HCEC 1CT (cell line): Measurements from ENCODE around the gene RUFY2.
A peak's percentile ranks its signal among the peaks of the same experiment; 100 is the strongest.

Experiments used
- DNase-seq: peaks from one replicate; pipeline ENCODE4 v3.0.0-alpha.2; 2017

The RUFY2 gene

GRCh38 chr10:68364101-68364886 lies 42.8 kb downstream of the RUFY2 start:
- no peak for DNase-seq

GRCh38 chr10:68362590-68362989 lies 44.5 kb downstream of the RUFY2 start:
- DNase-seq: no peak

- no peak for DNase-seq
Observed at GRCh38 chr10:68359189-68359588, 47.9 kb downstream of the RUFY2 start.

DNA sequence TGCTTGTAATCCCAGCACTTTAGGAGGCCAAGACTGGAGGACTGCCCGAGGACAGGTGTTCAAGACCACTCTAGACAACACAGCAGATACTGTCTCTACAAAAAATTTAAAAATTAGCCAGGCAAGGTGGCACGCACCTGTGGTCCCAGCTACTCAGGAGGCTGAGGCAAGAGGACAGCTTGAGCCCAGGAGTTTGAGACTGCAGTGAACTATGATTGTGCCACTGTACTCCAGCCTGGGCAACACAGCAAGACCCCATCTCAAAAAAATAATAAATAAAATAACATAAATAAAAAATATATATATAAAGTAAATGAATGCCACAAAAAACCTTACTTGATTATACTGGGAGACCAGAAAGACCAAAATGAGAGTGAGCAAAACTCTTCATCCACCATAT lies 53.5 kb downstream of the RUFY2 start:
- DNase-seq: no peak

DNA sequence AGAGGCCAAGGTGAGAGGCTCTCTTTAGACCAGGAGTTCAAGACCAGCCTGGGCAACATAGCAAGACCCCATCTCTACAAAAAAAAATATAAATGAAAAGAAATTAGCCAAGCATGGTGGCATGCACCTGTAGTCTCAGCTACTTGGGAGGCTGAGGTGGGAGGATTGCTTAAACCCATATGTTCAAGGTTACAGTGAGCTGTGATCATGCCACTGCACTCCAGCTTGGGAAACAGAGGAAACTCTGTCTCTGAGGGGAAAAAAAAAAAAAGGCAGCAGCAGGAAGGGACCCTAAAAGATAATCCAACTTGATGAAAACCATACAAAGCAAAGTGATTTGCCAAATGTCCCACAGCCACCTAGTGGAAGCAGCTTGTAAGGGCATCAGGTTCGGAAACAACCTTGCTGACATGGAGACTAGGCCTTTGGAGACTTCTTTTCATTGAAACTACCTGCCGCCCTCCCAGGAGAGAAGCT lies 58.8 kb downstream of the RUFY2 start:
- peak; percentile 46 for DNase-seq

DNA sequence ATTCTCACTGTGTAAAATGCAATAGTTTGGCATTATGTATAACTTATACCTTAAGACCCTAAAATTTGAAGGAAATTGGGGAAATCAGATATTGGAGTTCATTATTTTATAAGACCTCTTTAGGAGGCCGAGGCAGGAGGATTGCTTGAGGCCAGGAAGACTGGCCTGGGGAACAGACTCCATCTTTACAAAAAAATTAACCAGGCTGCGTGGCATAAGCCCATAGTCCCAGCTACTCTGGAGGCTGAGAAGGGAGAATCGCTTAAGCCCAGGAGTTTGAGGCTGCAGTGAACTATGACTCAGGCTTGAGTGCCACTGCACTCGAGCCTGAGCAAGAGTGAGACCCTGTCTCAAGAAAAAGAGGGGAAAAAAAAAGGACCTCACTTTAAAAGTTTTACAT lies 60.3 kb downstream of the RUFY2 start:
- no peak for DNase-seq

- DNase-seq: no peak
Observed at GRCh38 chr10:68345621-68346020, 61.5 kb downstream of the RUFY2 start.

GRCh38 chr10:68342909-68343516 lies 64.1 kb downstream of the RUFY2 start:
- no peak for DNase-seq

DNA sequence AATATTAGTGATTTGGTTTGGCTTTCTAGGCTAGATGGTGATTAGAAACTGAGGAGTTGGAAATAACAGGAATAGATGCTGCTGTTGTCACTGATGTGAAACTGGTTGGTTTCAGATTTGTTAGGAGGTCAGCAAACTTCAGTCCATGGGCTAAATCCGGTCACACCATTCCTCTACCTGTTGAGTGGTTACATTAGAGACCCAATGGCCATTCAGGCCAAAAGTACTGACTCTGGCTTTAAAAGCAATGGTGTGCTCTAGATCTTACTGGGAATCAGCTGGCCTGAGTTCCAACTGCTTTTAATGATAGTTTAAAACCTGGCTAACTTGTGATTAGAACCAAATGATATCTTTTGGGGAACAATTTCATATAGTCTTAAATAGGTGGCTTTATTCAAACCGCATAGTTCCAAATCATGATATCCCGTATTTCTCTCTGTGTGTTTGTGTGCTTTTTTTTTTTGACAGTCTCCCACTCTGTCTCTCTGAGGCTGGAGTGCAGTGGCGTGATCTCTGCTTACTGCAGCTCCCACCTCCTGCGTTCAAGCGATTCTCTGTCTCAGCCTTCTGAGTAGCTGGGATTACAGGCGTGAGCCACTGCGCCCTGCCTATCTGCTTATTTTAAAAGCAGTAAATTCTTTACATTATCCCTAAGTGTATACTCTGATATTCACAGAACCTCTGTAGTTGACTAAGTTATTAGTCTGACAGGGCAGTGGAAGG lies 66.6 kb downstream of the RUFY2 start:
- DNase-seq: no peak

- DNase-seq: no peak
Observed at GRCh38 chr10:68336754-68337351, 70.2 kb downstream of the RUFY2 start.

DNA sequence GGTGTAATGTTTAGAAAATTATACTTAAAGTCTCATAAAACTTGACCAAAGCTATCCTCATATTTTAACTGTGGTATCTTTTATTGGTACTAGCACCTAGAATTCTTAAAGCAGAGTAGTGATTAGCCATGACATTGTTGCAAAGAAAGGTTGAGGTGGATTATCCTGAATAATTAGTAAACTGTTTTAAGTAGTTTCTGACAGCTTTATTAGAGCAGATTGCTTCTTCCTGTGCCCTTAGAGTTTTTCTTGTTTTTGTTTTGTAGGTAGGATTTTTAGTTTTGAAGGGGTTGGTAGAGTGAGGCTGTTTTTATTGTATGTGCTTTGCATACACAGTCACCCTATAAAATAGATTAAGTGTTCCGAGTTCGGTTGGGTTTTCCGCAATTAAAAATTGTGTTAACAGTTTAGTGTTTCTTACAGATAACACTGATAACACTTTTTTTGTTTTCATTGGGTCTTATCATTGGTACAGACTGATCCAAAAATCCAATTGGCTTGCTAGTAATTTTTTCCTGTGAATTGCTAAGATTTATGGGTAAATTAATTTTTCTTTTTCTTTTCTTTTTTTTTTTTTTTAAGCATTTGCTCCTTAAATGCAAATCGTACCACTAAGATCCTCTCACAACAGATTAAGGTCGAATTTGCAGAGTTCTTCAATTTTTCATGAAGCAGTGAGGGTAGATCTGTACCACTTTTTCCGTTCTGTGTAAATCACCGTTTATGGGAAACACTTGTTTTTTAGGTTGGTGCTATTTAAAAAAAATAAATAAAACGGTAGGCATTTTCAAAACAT lies 72.2 kb downstream of the RUFY2 start:
- DNase-seq: no peak

GRCh38 chr10:68333440-68334431 lies 73.3 kb downstream of the RUFY2 start:
- DNase-seq: no peak

GRCh38 chr10:68333058-68333395 lies 74.0 kb downstream of the RUFY2 start:
- DNase-seq: peak; percentile 55

GRCh38 chr10:68332259-68333057 lies 74.6 kb downstream of the RUFY2 start, which contains the start of gene PBLD:
TSS of gene PBLD (minus strand) at chr10:68332928. CDS start at chr10:68306844, 26,084 bp downstream.
- peak; percentile 70 for DNase-seq

DNA sequence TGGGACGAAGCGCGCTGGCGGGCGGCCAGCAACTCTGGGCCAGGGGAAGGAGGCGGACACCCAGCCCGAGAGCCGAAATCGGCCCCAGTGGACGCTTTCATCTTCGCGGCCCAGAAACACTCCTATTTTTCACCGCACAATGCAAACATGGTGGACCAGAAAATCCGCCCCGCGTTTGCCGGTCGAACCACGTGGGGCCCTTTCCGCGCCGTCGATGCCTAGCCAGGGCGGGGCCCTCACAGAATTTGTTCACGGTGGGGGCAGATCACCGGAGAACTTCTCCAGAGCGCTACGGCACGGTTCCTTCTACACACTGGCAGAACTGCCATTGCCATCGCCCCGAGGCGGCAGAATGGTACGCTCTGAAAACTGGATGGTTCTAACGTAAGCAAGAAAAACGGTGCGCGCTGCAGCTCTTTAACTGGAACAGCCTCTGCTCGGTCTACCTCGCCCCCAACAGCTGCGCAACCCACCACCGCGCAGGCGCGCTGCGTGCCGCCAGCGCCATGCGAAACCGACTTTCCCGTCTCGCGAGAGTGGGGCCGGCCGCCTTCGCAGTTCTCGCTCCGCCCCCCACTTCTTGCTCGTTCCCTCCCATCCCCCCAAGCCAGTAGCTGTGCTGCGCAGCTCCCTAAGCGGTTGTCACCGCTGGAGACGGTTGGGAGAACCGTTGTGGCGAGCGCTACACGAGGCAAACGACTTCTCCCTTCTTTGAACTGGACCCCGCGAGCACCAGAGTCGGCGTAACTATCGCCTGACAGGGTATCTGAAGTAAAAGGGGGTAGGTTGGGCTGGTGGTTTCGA lies 75.4 kb downstream of the RUFY2 start, which contains the start of gene HNRNPH3:
TSS of gene HNRNPH3 (plus strand) at position 610 of the 804 bp plus-strand sequence. CDS start 5,158 bp downstream, outside the sequence.
- DNase-seq: peak; percentile 95

GRCh38 chr10:68330852-68331454 lies 76.1 kb downstream of the RUFY2 start:
- DNase-seq: no peak

DNA sequence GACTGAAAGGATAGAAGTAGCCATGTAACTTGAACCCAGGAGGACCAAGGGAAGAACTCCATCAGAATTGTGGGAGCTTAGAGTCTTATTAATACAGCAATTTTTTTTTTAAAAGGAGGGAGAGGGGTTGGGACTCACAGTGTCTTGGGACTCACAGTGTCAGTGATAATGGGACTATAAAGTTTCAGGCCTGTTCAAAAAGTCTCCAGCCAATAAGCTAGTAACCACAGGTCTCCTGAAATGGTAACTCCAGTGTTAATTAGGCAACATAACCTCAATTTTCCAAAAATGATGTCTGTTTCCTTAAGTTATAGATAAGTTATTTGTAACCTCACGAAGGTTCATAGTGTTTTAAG lies 77.6 kb downstream of the RUFY2 start:
- no peak for DNase-seq

GRCh38 chr10:68327889-68328786 lies 78.9 kb downstream of the RUFY2 start:
- DNase-seq: peak; percentile 73
